HG03097 (cell line): ENCODE results near the gene BRF1.

Experiments
- ATAC-seq: cut with Tn5 transposase; IDR thresholded peaks from one replicate; pipeline ENCODE4 v1.9.1; 2021; ENCODE audit not compliant: unreplicated experiment, low FRiP score

BRF1 gene

DNA sequence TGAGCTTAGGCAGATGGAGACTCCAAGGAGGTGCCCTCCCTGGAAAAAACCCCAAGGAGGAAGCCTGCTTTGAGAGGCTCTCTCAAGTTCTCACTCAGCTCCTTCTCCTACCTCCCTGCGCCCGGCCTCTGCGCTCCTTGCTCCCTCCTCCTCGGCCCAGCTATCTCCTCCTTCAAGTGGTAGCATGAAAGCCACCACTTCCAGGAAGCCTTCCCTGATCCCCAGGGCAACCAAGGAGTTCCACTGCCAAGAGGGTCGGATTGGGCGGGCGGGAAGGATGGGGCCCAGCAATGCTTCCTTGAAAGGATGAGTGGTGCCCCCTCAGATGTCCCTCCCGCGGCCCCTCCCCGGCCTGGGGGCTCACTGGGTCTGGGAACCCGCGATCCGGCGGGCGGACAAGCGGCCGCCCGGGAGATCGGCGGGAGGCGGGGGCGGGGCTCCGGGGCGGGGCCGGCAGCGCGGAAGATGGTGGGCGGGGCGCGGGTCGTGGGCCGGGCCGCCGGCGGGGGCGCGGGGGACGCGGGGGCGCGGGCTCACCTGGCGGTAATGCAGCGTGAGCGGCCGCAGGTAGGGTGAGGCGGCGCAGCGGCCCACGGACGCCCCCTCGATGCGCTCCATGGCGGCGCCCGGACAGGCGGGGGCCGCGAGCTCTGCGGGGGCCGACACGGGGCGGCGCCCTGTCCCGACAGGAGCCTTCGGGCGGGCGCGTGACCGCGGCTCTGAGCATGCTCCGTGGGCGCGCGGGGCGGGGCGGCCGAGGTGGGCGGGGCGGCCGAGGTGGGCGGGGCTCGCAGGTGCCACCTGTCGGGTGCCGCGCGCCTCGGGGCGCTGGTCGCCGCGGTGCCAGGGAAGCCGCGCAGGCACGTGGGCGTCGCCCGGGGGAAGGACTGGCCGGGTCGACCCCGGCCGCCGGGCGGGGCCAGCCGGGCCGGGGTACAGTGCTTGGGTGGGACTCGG lies 119.9 kb downstream of the BRF1 start, which contains the start of gene NUDT14:
TSS of gene NUDT14 (minus strand) at position 721 of the 957 bp plus-strand sequence. CDS start at position 618, 103 bp downstream.
- ATAC-seq: no peak

DNA sequence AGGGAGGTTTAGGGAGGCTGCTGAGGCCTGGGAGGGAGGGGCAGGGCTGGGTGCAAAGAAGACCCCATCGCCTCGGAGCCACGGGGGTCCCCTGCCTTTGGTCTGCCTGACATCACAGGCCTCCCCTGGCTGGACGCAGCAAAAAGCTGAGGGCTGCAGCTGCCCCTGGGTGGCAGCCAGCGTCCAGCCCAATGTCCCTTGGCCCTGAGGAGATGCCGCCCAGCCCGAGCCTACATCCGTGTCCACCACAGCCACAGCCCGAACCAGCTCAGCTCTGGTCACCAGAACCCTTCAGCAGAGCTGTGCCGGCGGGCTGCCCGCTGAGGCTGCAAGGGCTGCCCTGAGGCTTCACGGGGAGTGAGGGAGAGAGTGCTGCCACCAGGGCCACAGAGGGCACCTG lies 121.6 kb downstream of the BRF1 start:
- no peak for ATAC-seq

DNA sequence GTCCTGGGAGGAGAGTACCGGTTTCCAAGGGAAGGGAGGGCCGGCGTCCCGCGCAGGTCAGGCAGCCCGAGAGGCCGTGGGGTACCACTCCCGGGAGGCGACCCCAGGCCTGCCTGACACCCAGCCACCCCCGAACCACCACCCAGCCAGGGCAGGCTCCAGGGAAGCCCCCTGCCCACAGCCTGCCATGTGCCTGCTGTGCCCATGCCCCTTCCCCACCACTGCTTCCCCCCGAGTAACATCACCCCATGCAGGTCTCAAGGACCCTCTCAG lies 122.0 kb downstream of the BRF1 start:
- ATAC-seq: no peak

DNA sequence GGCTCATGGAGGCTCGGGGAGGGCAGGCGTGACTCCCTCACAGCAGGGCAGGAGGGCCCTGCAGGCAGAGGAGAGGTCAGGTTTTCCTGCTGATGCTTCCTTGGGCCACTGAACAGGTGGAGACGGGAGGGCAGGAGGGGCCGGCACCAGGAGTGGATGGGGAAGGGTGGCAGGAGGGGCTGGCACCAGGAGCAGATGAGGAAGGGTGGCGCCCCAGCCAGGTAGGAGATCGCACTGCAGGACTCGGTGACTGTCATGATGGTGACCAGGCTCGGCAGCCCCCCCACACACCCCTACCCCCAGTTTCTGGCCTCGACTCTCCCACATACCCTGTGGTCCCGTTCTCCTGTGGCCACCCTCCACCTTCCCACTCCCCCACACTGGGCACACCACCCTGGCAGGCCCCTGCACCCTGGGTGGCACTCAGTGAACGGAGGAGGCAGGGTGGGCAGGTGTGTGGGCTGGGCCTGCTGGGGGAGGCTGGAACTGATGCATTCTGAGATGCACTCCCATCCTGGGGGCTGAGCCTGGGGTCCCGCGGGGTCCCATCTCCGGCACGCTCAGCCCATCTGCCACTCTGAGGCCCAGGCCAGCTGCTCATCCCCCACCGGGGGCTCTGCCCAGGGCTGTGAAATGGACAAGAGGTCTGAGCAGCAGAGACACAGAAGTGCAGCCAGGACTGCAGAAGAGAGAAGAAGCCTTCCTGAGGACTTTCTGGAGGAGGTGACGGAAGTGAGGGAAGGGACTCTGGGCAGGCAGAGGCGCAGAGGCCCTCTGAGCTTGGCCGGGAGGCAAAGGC lies 122.5 kb downstream of the BRF1 start:
- no peak for ATAC-seq

DNA sequence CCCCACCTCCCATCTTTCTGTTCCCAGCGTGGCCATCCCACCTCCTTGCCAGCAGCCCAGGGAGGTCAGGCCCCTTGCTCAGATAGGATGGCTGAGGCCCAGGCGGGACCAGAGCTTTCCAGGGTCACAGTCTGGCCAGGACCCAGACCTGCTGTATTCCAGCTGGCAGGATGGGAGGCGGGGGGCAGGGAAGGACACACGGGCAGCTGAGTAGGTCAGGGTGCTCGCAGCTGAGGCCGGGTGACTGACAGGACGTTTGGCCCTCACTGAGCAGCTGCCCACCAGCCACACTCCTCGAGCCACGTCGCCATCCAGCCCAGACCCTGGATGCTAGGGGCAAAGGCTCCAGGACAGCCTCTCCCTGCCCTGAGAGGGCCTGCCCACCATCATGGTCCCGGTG lies 123.7 kb downstream of the BRF1 start:
- ATAC-seq: no peak

DNA sequence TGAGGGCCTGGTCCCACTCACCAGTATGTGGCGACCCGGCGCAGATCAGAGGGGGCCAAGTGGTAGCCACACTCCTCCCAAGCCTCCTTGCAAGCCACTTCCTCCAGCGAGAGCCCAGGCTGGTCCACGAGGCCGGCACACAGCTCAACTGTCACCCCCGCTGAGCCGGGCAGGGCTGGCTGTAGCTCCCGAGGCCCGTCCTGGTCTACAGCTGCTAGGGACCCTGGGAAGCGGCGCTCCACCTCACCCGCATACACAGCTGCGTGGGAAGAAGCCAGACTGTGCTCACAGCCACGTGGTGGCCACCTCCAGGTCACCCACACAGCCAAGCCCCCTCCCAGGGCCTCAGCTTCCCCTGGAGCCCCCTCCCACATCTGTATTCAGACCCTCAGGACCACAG lies 124.3 kb downstream of the BRF1 start:
- ATAC-seq: no peak

DNA sequence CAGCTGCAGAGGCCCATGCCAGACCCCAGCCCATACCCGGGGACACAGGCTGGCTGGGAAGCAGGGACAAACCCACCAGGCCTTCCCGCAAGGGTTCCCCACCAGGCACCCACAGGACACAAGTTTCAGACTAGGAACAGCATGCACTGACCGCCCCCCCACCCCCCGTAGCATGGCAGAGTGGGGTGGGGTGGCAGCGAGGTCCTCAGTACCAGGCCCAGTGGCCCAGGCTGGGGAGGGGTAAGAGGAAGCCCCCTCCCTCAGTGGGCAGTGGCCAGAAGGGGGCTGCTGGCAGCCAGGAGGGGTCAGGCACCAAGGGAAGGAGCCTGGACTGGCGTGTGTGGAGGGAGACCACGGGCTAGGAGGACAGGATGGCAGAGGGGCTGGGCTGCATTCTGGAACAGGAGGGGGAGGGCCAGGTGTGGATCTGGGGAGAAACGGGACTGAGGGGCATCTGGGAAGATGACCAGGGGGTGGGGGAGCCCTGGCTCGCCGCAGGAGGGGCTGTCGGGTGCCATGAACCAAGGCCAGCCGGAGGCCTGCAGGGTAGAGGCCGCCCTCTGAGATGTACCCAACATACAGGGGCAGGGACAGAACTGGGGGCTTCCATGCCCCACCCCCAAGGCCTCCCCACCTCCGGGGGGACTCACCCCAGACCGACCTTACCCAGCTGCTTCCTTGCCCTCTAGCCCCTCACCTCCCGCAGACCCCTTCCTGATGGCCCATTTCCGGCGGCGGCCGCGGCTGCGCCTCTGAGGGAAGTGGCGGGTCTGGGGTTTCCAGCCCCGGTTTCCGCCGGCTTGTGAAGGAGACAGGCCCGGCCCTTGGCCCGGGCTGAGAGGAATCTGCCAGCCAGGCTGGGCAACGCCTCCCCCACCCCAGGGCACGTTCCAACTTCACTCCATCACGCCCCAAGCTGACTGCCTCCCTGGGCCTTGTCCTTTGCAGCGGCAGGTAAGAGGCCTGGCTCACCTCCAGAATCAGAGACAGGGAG lies 126.6 kb downstream of the BRF1 start:
- no peak for ATAC-seq

DNA sequence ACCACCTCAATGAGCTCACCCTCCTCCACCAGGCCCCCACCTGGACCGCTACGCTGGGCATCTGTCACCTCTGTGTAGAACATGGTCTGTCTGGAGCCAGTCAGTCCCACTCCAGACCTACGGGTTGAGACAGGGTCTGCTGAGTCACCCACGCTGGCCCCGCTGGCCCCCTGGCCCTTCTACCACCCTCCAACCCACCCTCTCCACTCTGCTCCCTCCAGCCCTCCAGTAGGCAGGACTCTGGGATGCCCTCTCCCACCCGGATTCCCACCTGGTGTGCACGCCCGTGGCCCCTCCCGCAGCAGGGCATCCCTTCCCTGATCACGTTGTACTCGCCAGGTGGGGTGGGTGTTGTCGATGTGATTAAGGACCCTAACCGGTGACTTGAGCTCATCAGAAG lies 127.7 kb downstream of the BRF1 start:
- ATAC-seq: no peak

DNA sequence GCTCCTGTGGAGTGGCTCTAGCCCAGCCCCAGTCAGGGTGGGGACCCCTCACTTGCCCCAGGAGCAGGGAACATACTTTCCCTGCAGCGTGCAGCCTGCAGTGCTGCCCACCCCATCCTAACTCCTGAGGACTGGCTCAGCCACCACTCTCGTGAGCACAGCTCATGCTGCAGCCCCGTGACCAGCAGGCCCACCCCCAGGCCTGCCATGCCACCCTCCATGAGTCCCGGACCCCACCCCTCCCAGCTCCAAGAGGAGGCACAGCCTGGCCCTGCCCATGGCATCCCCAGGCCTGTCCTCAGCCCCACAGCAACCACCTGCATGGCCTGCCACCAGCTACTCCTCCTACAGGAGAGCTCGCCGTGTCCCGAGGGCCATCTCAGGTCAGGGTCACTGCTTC lies 128.3 kb downstream of the BRF1 start:
- no peak for ATAC-seq

DNA sequence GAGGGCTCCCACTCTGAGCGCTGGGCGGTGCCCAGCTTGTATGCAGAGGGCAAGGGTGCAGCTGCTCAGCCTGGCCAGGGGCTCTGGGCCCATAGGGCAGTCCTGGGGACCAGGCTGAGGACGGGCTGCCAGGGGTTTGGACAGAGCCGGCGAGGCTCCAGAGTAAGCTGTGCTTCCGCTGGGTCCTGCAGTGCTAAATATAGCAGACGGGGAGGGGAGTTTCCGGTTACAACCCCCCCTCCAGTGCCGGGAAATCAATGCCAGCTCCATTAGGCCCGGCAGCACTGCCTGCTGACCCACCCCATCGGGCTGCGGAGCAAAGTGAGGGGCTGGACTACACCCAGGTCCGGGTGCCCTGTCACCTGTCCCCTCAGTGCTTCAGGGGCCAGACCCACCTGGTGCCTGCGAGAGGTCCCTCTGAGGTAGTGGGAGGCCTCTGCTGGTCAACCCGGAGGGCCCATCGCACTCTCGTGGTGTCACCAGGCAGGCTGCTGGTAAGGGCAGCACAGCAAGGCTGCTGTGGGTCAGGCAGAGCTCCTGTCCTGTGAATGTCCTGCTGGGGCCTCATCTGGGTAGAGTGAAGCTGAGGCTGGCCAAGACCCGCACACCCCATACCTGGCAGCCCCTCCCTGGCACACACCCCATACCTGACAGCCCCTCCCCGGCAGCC lies 129.7 kb downstream of the BRF1 start:
- no peak for ATAC-seq

DNA sequence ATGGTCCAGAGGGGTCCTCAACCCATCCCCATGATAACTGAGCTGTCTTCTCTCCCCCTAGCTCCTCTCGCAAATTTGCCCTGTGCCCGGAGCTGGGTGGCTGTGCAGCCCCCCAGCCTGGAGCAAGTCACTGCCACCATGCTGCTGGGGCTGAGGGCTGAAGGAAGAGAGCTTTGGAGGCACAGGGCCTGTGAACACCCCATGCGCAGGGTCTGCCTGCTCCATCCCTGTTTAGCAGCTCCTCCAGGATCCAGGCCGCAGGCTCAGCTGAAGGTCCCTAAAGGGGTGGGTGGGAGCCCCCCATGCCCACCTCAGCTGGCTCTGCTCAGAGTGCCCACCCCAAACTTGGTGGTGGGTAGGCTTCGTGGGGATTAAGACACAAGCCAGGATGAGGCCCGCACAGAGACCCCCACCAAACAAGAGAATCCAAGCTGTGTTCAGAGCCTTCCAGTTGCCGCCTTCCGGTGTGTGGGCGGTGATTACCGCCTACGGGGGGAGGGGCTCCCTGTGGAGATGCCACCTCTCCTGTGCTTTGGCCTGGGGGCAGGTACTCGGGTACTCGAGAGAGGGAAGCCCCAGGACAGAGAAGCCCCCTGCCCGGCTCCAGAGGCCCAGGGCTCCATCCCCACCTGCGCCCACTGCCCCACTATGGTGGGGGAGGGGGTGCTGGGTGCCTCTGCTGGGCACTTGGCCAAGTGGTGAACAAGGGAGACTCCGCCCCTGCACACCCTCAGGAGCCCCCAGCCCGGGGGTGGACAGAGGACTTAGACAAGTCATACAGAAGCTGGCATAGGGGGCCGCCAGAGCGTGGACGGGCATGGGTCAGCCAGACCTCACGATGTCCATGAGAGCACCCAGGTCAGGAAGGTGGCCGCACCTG lies 130.8 kb downstream of the BRF1 start:
- ATAC-seq: no peak

DNA sequence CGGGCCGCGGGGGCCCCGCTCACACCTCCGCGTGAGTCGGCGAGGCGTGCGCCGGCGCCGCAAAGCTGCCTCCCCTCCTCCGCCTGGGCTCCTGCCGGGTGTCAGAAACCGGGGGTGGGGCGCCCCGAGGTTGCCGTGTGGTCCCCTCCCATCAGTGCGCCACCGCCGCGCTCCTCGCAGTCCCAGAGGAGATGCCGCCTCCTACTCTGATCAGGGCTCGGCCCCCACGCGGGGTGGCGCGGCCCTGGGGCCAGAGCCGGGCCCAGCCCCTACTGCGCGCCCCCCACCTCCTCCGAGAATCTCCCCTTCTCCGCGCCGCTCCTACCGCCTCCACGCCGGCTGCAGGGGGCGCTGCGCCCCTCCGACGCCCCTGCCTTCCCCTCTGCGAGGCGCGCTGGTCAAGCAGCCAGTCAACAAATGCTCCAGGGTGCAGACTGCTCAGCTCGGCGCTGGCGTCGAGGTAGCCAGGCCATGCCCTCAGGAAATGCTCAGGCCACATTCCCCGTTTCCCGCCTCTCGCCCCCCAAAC lies 131.8 kb downstream of the BRF1 start:
- no peak for ATAC-seq

DNA sequence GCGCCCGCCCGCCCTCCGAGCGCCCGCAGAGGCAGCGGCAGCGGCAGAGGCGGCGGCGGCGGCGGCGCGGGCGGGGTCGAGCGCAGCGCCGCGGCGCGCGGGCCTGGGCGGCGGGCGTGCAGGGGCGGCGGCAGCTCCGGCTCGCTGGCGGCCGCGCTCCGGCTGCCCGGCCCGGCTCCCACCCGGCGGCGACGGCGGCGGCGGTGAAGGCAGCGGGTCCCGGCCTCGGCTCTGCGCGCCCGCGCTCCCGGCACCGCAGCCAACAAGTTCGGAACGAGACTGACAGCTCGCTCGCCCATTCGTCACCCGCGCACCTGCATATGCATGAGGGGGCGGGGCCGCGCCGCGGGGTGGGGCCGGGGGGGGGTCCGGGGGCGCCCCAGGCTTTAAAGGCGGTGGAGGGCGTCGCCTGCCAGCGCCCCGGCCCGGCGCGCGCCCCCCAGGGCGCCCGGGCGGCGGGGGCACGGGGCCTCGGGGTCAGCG lies 132.3 kb downstream of the BRF1 start, which contains the start of gene JAG2:
TSS of gene JAG2 (minus strand) at position 281 of the 483 bp plus-strand sequence. CDS start 356 bp downstream, outside the sequence.
- no peak for ATAC-seq

DNA sequence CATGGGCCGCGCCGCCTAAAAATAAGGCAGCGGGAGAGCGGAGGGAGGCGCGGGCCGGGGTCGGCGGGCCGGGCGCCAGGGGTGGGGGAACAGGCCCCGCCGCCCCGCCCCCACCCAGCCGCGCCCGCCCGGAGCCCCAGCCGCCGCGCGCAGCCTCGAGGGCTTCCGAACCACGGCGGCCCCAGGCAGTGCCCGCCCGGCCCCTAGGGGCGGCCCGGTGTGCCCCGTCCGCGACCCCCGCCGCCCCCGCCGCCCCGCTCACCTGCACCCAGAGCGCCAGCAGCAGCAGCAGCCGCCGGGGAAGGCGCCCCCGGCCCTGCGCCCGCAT lies 132.7 kb downstream of the BRF1 start:
- ATAC-seq: no peak

DNA sequence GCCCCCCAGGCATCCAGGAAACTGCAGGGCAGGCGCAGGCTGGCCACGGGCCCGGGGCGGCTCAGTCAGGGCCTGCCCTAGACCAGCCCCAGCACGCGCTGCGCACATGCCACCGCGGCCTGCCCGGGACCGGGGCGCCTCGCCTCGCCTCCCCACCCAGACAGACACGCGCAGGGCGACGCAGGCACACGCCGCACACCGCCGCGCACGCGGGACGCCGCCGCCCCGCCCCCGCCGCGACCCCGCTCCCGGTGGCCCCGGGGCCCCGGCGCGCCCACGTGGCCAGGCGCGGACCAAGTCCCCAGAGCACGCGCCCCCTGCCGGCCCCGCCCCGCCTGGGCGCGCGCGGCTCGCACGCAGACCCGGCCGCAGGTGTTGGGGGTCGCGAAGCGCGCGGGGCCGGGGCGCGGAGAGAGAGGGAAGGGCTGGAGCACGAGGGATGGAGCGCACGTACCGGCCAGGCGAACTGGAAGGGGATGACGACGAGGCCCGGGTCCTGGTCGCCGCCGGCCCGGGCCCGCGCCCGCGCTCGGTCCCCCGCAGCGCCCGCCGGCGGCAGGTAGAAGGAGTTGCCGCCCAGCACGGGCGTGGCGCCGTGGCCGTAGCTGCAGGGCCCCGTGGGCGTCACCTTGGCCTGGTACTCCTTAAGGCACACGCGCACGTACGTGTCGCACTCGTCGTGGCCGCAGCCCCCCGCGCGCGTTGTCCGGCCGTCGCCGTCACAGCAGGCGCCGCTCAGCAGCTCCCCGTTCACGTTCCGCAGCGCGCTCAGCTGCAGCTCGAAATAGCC lies 133.3 kb downstream of the BRF1 start:
- ATAC-seq: no peak

DNA sequence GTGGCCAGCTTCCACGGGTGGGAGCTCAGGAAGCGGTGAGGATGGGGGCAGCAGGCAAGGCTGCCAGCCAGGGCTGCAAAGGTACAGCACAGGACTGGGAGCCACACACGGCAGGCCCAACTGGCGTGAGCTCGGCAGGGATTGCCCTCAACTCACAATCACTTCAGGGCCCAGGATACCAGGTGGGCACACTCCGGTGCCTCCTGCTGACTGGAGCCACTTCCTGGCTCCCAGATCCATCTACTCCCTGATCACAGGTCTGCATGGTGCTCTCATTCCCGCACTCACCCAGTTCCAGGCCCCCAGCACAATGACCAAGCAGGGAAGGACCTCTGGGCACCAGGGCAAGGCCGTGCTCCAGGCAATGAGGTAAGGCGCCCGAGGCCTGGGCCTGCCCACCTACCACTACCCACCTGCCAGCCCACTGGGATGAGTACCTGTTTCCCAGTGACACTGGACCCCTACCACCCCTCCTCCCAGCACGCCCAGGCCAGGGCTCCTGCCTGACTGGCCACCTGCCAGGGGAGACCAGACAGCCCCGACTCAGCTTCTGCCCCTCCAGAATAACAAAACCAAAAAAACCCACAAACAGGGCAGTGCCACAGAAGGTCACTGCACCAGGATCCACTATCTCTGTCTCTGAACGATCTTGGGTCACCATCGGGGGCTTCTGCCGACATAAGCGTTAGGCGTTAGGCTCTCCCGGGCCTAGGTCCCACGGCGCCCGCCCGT lies 134.1 kb downstream of the BRF1 start:
- ATAC-seq: no peak

DNA sequence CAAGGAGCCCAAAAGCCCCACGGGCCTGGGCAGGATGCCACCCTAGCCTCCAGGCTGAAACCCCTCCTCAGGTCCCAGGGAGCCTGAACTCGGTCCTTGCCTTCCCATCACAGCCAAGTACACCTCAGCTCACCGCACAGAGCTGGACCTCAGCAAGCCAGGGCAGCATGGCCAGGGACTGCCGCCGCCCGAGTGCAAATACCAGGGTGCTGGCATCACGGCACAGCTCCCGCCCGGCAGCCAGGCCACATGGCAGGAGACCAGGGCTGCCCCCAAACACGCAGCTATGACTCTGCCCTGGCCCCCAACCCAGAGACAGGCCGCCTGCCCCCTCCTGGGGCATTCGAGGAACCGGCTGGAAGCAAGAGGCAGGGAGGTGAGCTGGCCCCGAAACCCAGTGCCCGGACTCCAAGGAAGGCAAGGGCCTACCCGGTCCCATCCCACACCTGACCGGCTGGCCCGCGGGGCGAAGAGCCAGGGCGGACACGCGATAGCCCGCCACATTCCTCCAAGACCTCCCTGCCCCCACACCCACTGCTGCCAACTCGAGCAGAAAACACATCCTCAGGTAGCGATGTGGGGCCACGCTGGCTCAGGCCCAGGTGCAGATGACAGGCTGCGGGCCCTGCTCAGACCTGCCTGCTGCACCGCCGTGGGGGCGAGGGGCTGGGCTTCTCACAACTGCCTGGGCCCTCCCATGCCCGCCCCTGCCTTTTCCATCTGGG lies 134.9 kb downstream of the BRF1 start:
- ATAC-seq: no peak
